A673 (cell line): ENCODE measurements around the gene MND1. TPM values are rescaled to one million over a fixed set of nuclear protein-coding genes. Genes with fewer than 3 reads are reported as not detected.

Experiments
- BruUV-seq: library from RNA; stranded (reverse); fragments of 400-500 nt; replicated peaks from 2 replicates; lab custom pipeline; 2021; lab: Mats Ljungman, UMichigan
- CTCF ChIA-PET: fragments of 300-600 bp; sonication (Branson Sonifier 250); formaldehyde crosslinking; loops from one replicate; lab custom pipeline; 2022; ENCODE audit warnings: antibody characterized with exemption; lab: Charles Lee
- POLR2A ChIA-PET: fragments of 300-600 bp; sonication (Branson Sonifier 250); formaldehyde crosslinking; loops from one replicate; lab custom pipeline; 2022; ENCODE audit warnings: antibody characterized with exemption; ENCODE audit not compliant: low non-redundant PET; lab: Charles Lee
- DNase-seq: peaks from one replicate; pipeline ENCODE4 v3.0.0-alpha.2; 2015; ENCODE audit warnings: low spot score
- H3K27ac ChIP-seq: fragments of 200-600 bp; sonication (generic); 2 replicates; pipeline ENCODE4 v1.5.1; 2016; ENCODE audit warnings: mixed run types, low read depth, mild to moderate bottlenecking, mixed read lengths, antibody characterized with exemption, low read length; ENCODE audit not compliant: poor library complexity, severe bottlenecking
- H3K27me3 ChIP-seq: fragments of 200-600 bp; sonication (generic); replicated peaks from 2 replicates; pipeline ENCODE4 v1.6.1; 2017; ENCODE audit warnings: mixed run types, low read depth, mild to moderate bottlenecking, mixed read lengths, antibody characterized with exemption, low read length; ENCODE audit not compliant: insufficient read depth, poor library complexity
- H3K36me3 ChIP-seq: fragments of 200-600 bp; sonication (generic); 2 replicates; pipeline ENCODE4 v1.6.1; 2016; ENCODE audit warnings: mixed run types, mild to moderate bottlenecking, mixed read lengths, antibody characterized with exemption, low read length; ENCODE audit not compliant: insufficient read depth, poor library complexity, severe bottlenecking
- H3K4me1 ChIP-seq: fragments of 200-600 bp; sonication (generic); 2 replicates; pipeline ENCODE4 v1.6.1; 2017; ENCODE audit warnings: mixed run types, mild to moderate bottlenecking, mixed read lengths, antibody characterized with exemption, low read length; ENCODE audit not compliant: insufficient read depth, poor library complexity, severe bottlenecking
- H3K4me3 ChIP-seq: fragments of 200-600 bp; sonication (generic); 2 replicates; pipeline ENCODE4 v1.5.1; 2016; ENCODE audit warnings: low read depth, mixed run types, mild to moderate bottlenecking, mixed read lengths, low read length; ENCODE audit not compliant: poor library complexity, severe bottlenecking
- H3K9me3 ChIP-seq: fragments of 200-600 bp; sonication (generic); 2 replicates; pipeline ENCODE4 v1.6.1; 2016; ENCODE audit warnings: mixed run types, low read depth, mild to moderate bottlenecking, mixed read lengths, antibody characterized with exemption, low read length; ENCODE audit not compliant: poor library complexity, severe bottlenecking
- CTCF ChIP-seq: fragments of 300-800, 200-600 bp; sonication (generic); conservative IDR thresholded peaks from 2 replicates; pipeline ENCODE4 v1.5.1; 2017; ENCODE audit warnings: low read depth, mild to moderate bottlenecking, antibody characterized with exemption, low read length, moderate library complexity, mixed read lengths
- EZH2 ChIP-seq: fragments of 200-600 bp; sonication (generic); IDR thresholded peaks from 2 replicates; pipeline ENCODE4 v1.6.1; 2017; ENCODE audit warnings: borderline replicate concordance, low read depth, mild to moderate bottlenecking, mixed read lengths, antibody characterized with exemption, low read length; ENCODE audit not compliant: poor library complexity, severe bottlenecking
- intact Hi-C: fragments of 100-400 bp; cut with micrococcal nuclease; formaldehyde crosslinking; loops from one replicate; pipeline ENCODE4 v1.10.0; 2022; ENCODE audit not compliant: unreplicated experiment
- total RNA-seq: library from RNA; stranded (reverse); gene quantifications from 2 replicates; pipeline ENCODE4 v1.2.3, GENCODE V29; 2021

Gene MND1
- total RNA-seq, 1 experiment from 2014 or later = 43.7 TPM

DNA sequence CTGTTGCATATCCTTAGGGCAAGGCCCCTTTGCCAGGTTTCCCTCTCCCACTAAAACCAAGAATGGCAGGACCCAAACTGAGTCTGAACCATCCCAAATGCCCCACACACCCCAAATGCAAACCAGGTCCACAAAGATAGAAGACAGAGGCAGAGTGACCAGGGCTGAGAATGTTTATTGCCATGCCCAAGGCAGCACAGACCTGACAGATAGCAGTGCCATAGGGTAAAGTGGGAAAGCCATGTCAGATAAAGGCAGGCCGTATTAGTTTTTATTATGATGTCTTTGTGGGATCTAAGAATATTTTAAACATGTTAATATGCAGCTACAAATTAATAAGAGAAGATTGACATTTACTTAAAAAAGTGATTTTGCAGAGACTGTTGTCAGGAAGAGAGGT lies 29.6 kb upstream of the MND1 start:
- POLR2A ChIA-PET = no interaction called here
- intact Hi-C loops = loop anchor here (5.0 to 10.0 kb wide), 2 partner anchors 93 to 470 kb away; no protein-coding TSS in a partner anchor

GRCh38 chr4:153318696-153319320 lies 25.7 kb upstream of the MND1 start:
- peaks cover 30% of the 10 kb centered on the region for H3K36me3 ChIP-seq
- POLR2A ChIA-PET = no interaction called here
- BruUV-seq = no TSS peak
- no peaks in the 10 kb centered on the region for H3K27me3 ChIP-seq
- DNase-seq = peak; percentile 82
- H3K4me3 ChIP-seq = no peak overlapping the region
- CTCF ChIA-PET = interaction anchor here (1.2 kb wide), 1 partner anchor 176 kb away, joined by 9 read pairs; no protein-coding TSS in a partner anchor
- intact Hi-C loops = loop anchor here (1.0 to 10.0 kb wide), 3 partner anchors 97 to 474 kb away; no protein-coding TSS in a partner anchor
- no peaks in the 10 kb centered on the region for H3K9me3 ChIP-seq
- TF ChIP-seq EZH2 (no peak), CTCF (peak; percentile 81)
- H3K27ac ChIP-seq = no peak overlapping the region
- no peaks in the 10 kb centered on the region for H3K4me1 ChIP-seq

More for the DNA sequence above, 29.6 kb upstream of the MND1 start:
- no peak for TF ChIP-seq EZH2
- H3K27ac ChIP-seq = no peak overlapping the region
- no TSS peak for BruUV-seq
- H3K4me3 ChIP-seq = no peak overlapping the region
- H3K4me1 ChIP-seq = no peaks in the 10 kb centered on the region
- H3K9me3 ChIP-seq = no peaks in the 10 kb centered on the region
- no peaks in the 10 kb centered on the region for H3K27me3 ChIP-seq
- CTCF ChIA-PET = no interaction called here
- no peak for DNase-seq
- peaks cover 13% of the 10 kb centered on the region for H3K36me3 ChIP-seq

- TF ChIP-seq EZH2 (no peak), CTCF (no peak)
- Histone ChIP-seq H3K27me3 (no peaks in the 10 kb centered on the region), H3K9me3 (no peaks in the 10 kb centered on the region), H3K27ac (no peak overlapping the region), H3K4me3 (no peak overlapping the region), H3K36me3 (peaks cover 38% of the 10 kb centered on the region), H3K4me1 (no peaks in the 10 kb centered on the region)
- intact Hi-C loops = no loop called here
- POLR2A ChIA-PET = no interaction called here
- no peak for DNase-seq
- BruUV-seq = no TSS peak
- CTCF ChIA-PET = interaction anchor here (0.8 kb wide), 1 partner anchor 180 kb away, joined by 3 read pairs; no protein-coding TSS in a partner anchor
These were observed 21.7 kb upstream of the MND1 start for GRCh38 chr4:153322791-153323190.
